HepG2 (cell line): ENCODE measurements around the gene MIPEP. TPM values are rescaled to one million over a fixed set of nuclear protein-coding genes. Genes with fewer than 3 reads are reported as not detected.

ENCODE experiments used
- AGO2 ChIP-seq: fragments of 200-400 bp; formaldehyde crosslinking; optimal IDR thresholded peaks from 2 replicates; pipeline ENCODE3; 2017; ENCODE audit warnings: mild to moderate bottlenecking, low read depth, low read length, moderate library complexity
- CEBPB ChIP-seq: IDR thresholded peaks from 2 replicates; pipeline ENCODE4 v1.6.1; 2011; ENCODE audit warnings: low read depth, low read length, improper control_type of control experiment, borderline replicate concordance
- E2F2 ChIP-seq: sonication (generic); formaldehyde crosslinking; IDR thresholded peaks from 2 replicates; pipeline ENCODE4 v1.4.0; 2020; ENCODE audit warnings: missing genetic modification reagents, borderline replicate concordance
- FOXA1 ChIP-seq, 2 experiments: fragments of 450-650 bp in 1 of 2; sonication (generic) in 1 of 2; formaldehyde crosslinking in 1 of 2; IDR thresholded peaks; 2 replicates each; pipeline versions ENCODE4 v1.4.0 to v1.6.1; 2016 to 2020; ENCODE audit warnings: missing genetic modification reagents in 1 of 2
- KDM4B ChIP-seq: sonication (generic); formaldehyde crosslinking; IDR thresholded peaks from 2 replicates; pipeline ENCODE4 v1.4.0; 2020; ENCODE audit warnings: missing genetic modification reagents
- MXD1 ChIP-seq: sonication (generic); formaldehyde crosslinking; IDR thresholded peaks from 2 replicates; pipeline ENCODE4 v1.4.0; 2020; ENCODE audit warnings: mild to moderate bottlenecking, missing genetic modification reagents
- SNRNP70 ChIP-seq: fragments of 200-400 bp; formaldehyde crosslinking; IDR thresholded peaks from 2 replicates; pipeline ENCODE4 v1.6.1; 2017; ENCODE audit warnings: mild to moderate bottlenecking, low read depth, low read length, moderate library complexity
- TARDBP ChIP-seq: sonication (generic); formaldehyde crosslinking; IDR thresholded peaks from 2 replicates; pipeline ENCODE4 v1.8.0; 2022; ENCODE audit warnings: mild to moderate bottlenecking, missing genetic modification reagents
- U2AF2 ChIP-seq: fragments of 200-400 bp; formaldehyde crosslinking; IDR thresholded peaks from 2 replicates; pipeline ENCODE4 v1.6.1; 2017; ENCODE audit warnings: low read depth, mild to moderate bottlenecking, low read length
- ZFP91 ChIP-seq: sonication (generic); formaldehyde crosslinking; IDR thresholded peaks from 2 replicates; pipeline ENCODE4 v1.9.0; 2022; ENCODE audit warnings: missing genetic modification reagents, mild to moderate bottlenecking, borderline replicate concordance
- ZNF230 ChIP-seq: sonication (generic); formaldehyde crosslinking; IDR thresholded peaks from 2 replicates; pipeline ENCODE4 v1.4.0; 2020; ENCODE audit warnings: mild to moderate bottlenecking, missing genetic modification reagents
- ZNF30 ChIP-seq: sonication (generic); formaldehyde crosslinking; IDR thresholded peaks from 2 replicates; pipeline ENCODE4 v1.5.0; 2020; ENCODE audit warnings: mild to moderate bottlenecking, missing genetic modification reagents
- ZNF710 ChIP-seq: sonication (generic); formaldehyde crosslinking; IDR thresholded peaks from 2 replicates; pipeline ENCODE4 v1.5.0; 2020; ENCODE audit warnings: mild to moderate bottlenecking, missing genetic modification reagents, borderline replicate concordance
- ZNF878 ChIP-seq: sonication (generic); formaldehyde crosslinking; IDR thresholded peaks from 2 replicates; pipeline ENCODE4 v1.8.1; 2023; ENCODE audit warnings: mild to moderate bottlenecking, missing genetic modification reagents, moderate library complexity
- polyA plus RNA-seq, 8 experiments: library from polyadenylated mRNA; depleted of rRNA in 3 of 8; stranded (reverse) in 7 of 8; unstranded in 1 of 8; fragments of >200 nt; fragmentation: Illumina TruSeq in 4 of 8; extraction: Trizol in 4 of 8; gene quantifications; 2 replicates each; pipeline versions ENCODE4 v1.2.1 to v1.2.3, GENCODE V29; 2011 to 2016; ENCODE audit warnings: low read depth in 4 of 8, missing spikeins in 1 of 8, mixed read lengths in 1 of 8; ENCODE audit not compliant: insufficient read depth in 1 of 8
- total RNA-seq, 5 experiments: library from RNA; depleted of rRNA; stranded (reverse); fragments of >200 nt; fragmentation: Illumina TruSeq; extraction: Trizol; gene quantifications; 2 replicates each; pipeline ENCODE4 v1.2.3, GENCODE V29; 2016; ENCODE audit warnings: low read depth in 1 of 5

MIPEP gene
- total and polyA plus RNA-seq, 2 of the 13 experiments (the other 11 are each of a cell fraction or from before 2014, with no cell fraction given), result 9.3 to 24.1 TPM

- TF ChIP-seq ZNF30 (no peak), SNRNP70 (no peak), MXD1 (peak; percentile 88; the same call in 1 of the 2 replicates), ZFP91 (CRISPR knock-in tag) (peak; percentile 88; the same call in 1 of the 2 replicates), ZNF710 (CRISPR knock-in tag) (peak; percentile 14; the same call in 1 of the 2 replicates), ZNF230 (CRISPR knock-in tag) (no peak), E2F2 (peak; percentile 35; the same call in 1 of the 2 replicates), AGO2 (peak; percentile 42), FOXA1 (IDR thresholded peaks at IDR 0.05) (no peak), FOXA1 (CRISPR knock-in tag; IDR thresholded peaks at IDR 0.05) (no peak; the same call in 1 of the 2 replicates), TARDBP (peak; percentile 92), CEBPB (no peak), KDM4B (CRISPR knock-in tag) (no peak; the same call in 1 of the 2 replicates), U2AF2 (0 out of 2 replicates have a peak, but pooled peaks have one; percentile 63), ZNF878 (CRISPR knock-in tag) (peak; percentile 20; the same call in 1 of the 2 replicates)
Measured at GRCh38 chr13:23888658-23889614, at the start of gene MIPEP (continued).
